Activated CD4-positive, CD25-positive, alpha-beta regulatory T cell (primary cell): Measurements from ENCODE around the gene COA5.

ENCODE experiments used
- DNase-seq, 4 experiments: peaks; one replicate each; lab custom pipeline; 2025; lab: John Stamatoyannopoulos, UW

COA5 gene

GRCh38 chr2:98551316-98551715 is 57.0 kb downstream of the COA5 start:
- no peak for DNase-seq

- no peak for DNase-seq
Measured at GRCh38 chr2:98550165-98550564, 58.1 kb downstream of the COA5 start.
